GM18508 (cell line): ENCODE measurements around the gene SF3A2.

Experiments used
- ATAC-seq: cut with Tn5 transposase; IDR thresholded peaks from one replicate; pipeline ENCODE4 v1.9.1; 2021; ENCODE audit warnings: moderate number of reproducible peaks; ENCODE audit not compliant: insufficient read depth, unreplicated experiment

SF3A2 gene

GRCh38 chr19:2207008-2207407 is 29.6 kb upstream of the SF3A2 start:
- ATAC-seq = no peak

GRCh38 chr19:2207991-2208860 is 28.4 kb upstream of the SF3A2 start:
- no peak for ATAC-seq

GRCh38 chr19:2208975-2209374 is 27.6 kb upstream of the SF3A2 start:
- ATAC-seq = no peak

- ATAC-seq = no peak
Measured at GRCh38 chr19:2209408-2209807, 27.2 kb upstream of the SF3A2 start.

GRCh38 chr19:2210206-2210605 is 26.4 kb upstream of the SF3A2 start:
- no peak for ATAC-seq

- ATAC-seq = no peak
Measured at GRCh38 chr19:2210987-2211740, 25.5 kb upstream of the SF3A2 start.

GRCh38 chr19:2212861-2213711 is 23.5 kb upstream of the SF3A2 start:
- no peak for ATAC-seq

- no peak for ATAC-seq
Measured at GRCh38 chr19:2213799-2214198, 22.8 kb upstream of the SF3A2 start.

- ATAC-seq = no peak
Measured at GRCh38 chr19:2214251-2214650, 22.4 kb upstream of the SF3A2 start.

- ATAC-seq = no peak
Measured at GRCh38 chr19:2215281-2215751, 21.3 kb upstream of the SF3A2 start.

- no peak for ATAC-seq
Measured at GRCh38 chr19:2216361-2217225, 20.0 kb upstream of the SF3A2 start.

- ATAC-seq = no peak
Measured at GRCh38 chr19:2217591-2217990, 19.0 kb upstream of the SF3A2 start.

GRCh38 chr19:2219726-2220125 is 16.9 kb upstream of the SF3A2 start:
- ATAC-seq = no peak

- no peak for ATAC-seq
Measured at GRCh38 chr19:2221250-2221831, 15.3 kb upstream of the SF3A2 start.

GRCh38 chr19:2221918-2222317 is 14.7 kb upstream of the SF3A2 start:
- no peak for ATAC-seq

GRCh38 chr19:2223391-2223790 is 13.2 kb upstream of the SF3A2 start:
- no peak for ATAC-seq

GRCh38 chr19:2223959-2224358 is 12.7 kb upstream of the SF3A2 start:
- no peak for ATAC-seq

- no peak for ATAC-seq
Measured at GRCh38 chr19:2224754-2225349, 11.8 kb upstream of the SF3A2 start.
